Upper lobe of left lung (tissue), 4 donors: ENCODE results near the gene GNGT2.

Source experiments
- EP300 ChIP-seq, 4 donors: sonication (generic); formaldehyde crosslinking; IDR thresholded peaks; one replicate each; pipeline ENCODE4 v1.5.1; 2017; ENCODE audit warnings: antibody characterized with exemption in 4 of 4, control low read depth in 2 of 4
- POLR2A ChIP-seq, 4 donors: fragments of 450-650 bp; IDR thresholded peaks; one replicate each; pipeline ENCODE4 v1.5.1; 2016 to 2017; ENCODE audit warnings: antibody characterized with exemption in 4 of 4, mild to moderate bottlenecking in 2 of 4
- TF ChIP-seq, protein P1 (sequence below), 6 experiments: fragments of 450-650 bp in 4 of 6; fragments of 200-600 bp in 2 of 6; sonication (generic) in 2 of 6; IDR thresholded peaks; one replicate each; pipeline ENCODE4 v1.5.1; 2016 to 2019; ENCODE audit warnings: antibody characterized with exemption in 6 of 6

- TF ChIP-seq, protein P1, sequence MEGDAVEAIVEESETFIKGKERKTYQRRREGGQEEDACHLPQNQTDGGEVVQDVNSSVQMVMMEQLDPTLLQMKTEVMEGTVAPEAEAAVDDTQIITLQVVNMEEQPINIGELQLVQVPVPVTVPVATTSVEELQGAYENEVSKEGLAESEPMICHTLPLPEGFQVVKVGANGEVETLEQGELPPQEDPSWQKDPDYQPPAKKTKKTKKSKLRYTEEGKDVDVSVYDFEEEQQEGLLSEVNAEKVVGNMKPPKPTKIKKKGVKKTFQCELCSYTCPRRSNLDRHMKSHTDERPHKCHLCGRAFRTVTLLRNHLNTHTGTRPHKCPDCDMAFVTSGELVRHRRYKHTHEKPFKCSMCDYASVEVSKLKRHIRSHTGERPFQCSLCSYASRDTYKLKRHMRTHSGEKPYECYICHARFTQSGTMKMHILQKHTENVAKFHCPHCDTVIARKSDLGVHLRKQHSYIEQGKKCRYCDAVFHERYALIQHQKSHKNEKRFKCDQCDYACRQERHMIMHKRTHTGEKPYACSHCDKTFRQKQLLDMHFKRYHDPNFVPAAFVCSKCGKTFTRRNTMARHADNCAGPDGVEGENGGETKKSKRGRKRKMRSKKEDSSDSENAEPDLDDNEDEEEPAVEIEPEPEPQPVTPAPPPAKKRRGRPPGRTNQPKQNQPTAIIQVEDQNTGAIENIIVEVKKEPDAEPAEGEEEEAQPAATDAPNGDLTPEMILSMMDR (IDR thresholded peaks at IDR 0.05), result no peak
- no peak for TF ChIP-seq EP300 (IDR thresholded peaks at IDR 0.05)
- TF ChIP-seq POLR2A (IDR thresholded peaks at IDR 0.05), result no peak
These were observed 41.8 kb upstream of the GNGT2 start for GRCh38 chr17:49252148-49252695.
